ENCODE data around the gene C1QTNF8.

DNA sequence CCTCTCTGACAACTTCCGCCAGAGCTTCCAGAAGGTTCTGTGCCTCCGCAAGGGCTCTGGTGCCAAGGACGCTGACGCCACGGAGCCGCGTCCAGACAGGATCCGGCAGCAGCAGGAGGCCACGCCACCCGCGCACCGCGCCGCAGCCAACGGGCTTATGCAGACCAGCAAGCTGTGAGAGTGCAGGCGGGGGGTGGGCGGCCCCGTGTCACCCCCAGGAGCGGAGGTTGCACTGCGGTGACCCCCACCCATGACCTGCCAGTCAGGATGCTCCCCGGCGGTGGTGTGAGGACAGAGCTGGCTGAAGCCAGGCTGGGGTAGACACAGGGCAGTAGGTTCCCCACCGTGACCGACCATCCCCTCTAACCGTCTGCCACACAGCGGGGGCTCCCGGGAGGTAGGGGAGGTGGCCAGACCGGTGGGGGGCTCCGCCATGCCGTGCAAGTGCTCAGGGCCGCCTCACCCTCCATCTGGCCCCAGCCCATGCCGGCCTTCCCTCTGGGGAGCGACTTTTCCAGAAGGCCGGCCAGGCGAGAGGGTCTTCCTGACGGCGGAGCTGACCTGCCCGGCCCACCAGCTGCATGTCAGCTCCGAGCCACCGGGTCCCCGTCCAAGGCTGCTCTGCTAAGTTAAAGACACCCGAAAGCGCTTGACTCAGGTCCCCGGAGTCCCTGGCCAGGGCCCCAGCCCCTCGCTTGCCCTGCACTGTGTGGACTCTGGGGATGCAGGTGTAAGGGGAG is 16.1 kb downstream of the C1QTNF8 start:
- TF ChIP-seq, protein P1, sequence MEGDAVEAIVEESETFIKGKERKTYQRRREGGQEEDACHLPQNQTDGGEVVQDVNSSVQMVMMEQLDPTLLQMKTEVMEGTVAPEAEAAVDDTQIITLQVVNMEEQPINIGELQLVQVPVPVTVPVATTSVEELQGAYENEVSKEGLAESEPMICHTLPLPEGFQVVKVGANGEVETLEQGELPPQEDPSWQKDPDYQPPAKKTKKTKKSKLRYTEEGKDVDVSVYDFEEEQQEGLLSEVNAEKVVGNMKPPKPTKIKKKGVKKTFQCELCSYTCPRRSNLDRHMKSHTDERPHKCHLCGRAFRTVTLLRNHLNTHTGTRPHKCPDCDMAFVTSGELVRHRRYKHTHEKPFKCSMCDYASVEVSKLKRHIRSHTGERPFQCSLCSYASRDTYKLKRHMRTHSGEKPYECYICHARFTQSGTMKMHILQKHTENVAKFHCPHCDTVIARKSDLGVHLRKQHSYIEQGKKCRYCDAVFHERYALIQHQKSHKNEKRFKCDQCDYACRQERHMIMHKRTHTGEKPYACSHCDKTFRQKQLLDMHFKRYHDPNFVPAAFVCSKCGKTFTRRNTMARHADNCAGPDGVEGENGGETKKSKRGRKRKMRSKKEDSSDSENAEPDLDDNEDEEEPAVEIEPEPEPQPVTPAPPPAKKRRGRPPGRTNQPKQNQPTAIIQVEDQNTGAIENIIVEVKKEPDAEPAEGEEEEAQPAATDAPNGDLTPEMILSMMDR (IDR thresholded peaks at IDR 0.05), result no peak
- no peak for TF ChIP-seq EZH2 (IDR thresholded peaks at IDR 0.05)
- no peak for TF ChIP-seq EZH2phosphoT487 (IDR thresholded peaks at IDR 0.05)

Measured in neural progenitor cell (in vitro differentiated cells).